Measurements from ENCODE around the gene GRB14.

- no peak for TF ChIP-seq CTCF (CRISPR knock-in tag; IDR thresholded peaks at IDR 0.05)
- TF ChIP-seq ZNF260 (CRISPR knock-in tag; IDR thresholded peaks at IDR 0.05; ENCODE audit: borderline replicate concordance, low read depth), result no peak
- TF ChIP-seq NFE2L2 (IDR thresholded peaks at IDR 0.05; ENCODE audit: low read length), result no peak
- TF ChIP-seq AGO2 (optimal IDR thresholded peaks at IDR 0.05; ENCODE audit: low read depth, low read length), result no peak
- no peak for TF ChIP-seq ZBTB8A (CRISPR knock-in tag; IDR thresholded peaks at IDR 0.05; ENCODE audit: borderline replicate concordance, low read depth)
- TF ChIP-seq STAT5B (CRISPR knock-in tag; IDR thresholded peaks at IDR 0.05), result no peak
- TF ChIP-seq HDAC2 (CRISPR knock-in tag; IDR thresholded peaks at IDR 0.05), result no peak
- TF ChIP-seq EZH2 (conservative IDR thresholded peaks at IDR 0.05; ENCODE audit: low read depth, low read length), result no peak
- no peak for TF ChIP-seq ZNF691 (CRISPR knock-in tag; IDR thresholded peaks at IDR 0.05; ENCODE audit: borderline replicate concordance, low read depth)
- no peak for TF ChIP-seq BCL3 (CRISPR knock-in tag; IDR thresholded peaks at IDR 0.05)
- TF ChIP-seq ZNF597 (CRISPR knock-in tag; IDR thresholded peaks at IDR 0.05), result no peak
- TF ChIP-seq ZNF761 (CRISPR knock-in tag; conservative IDR thresholded peaks at IDR 0.05), result no peak
- TF ChIP-seq POLR2AphosphoS5 (IDR thresholded peaks at IDR 0.05; ENCODE audit: low read depth, low read length), result no peak
Observed at GRCh38 chr2:164561991-164562390, 59.3 kb downstream of the GRB14 start.
